HG03565 (cell line): ENCODE measurements around the gene IRF5.
"Not testable (repeated sequence)": the region's sequence is repeated elsewhere in the genome, so short reads cannot be mapped to it uniquely, and the experiment has no call there.

ENCODE experiments used
- ATAC-seq: cut with Tn5 transposase; IDR thresholded peaks from one replicate; pipeline ENCODE4 v1.9.1; 2021; ENCODE audit warnings: mild to moderate bottlenecking, moderate library complexity; ENCODE audit not compliant: unreplicated experiment

The IRF5 gene

GRCh38 chr7:128906001-128906765, 31.5 kb upstream of the IRF5 start:
- no peak for ATAC-seq

GRCh38 chr7:128906766-128907559, 30.8 kb upstream of the IRF5 start:
- ATAC-seq = no peak

GRCh38 chr7:128908750-128909624, 28.7 kb upstream of the IRF5 start:
- no peak for ATAC-seq

GRCh38 chr7:128909625-128910568, 27.8 kb upstream of the IRF5 start:
- ATAC-seq = no peak

GRCh38 chr7:128910569-128910945, 27.2 kb upstream of the IRF5 start, which contains the start of gene KCP:
Gene KCP (minus strand): TSS chr7:128910709. CDS start chr7:128910676, 33 bp downstream.
- ATAC-seq = no peak

GRCh38 chr7:128911423-128912031, 26.2 kb upstream of the IRF5 start:
- ATAC-seq = no peak

GRCh38 chr7:128912281-128912680, 25.4 kb upstream of the IRF5 start:
- ATAC-seq = no peak

- ATAC-seq = not testable (repeated sequence)
Observed at GRCh38 chr7:128912709-128913495, 24.8 kb upstream of the IRF5 start.

GRCh38 chr7:128913870-128914565, 23.7 kb upstream of the IRF5 start:
- no peak for ATAC-seq

GRCh38 chr7:128914566-128915151, 23.1 kb upstream of the IRF5 start:
- ATAC-seq = no peak

- ATAC-seq = no peak
Observed at GRCh38 chr7:128915271-128915819, 22.4 kb upstream of the IRF5 start.

- ATAC-seq = no peak
Observed at GRCh38 chr7:128915841-128916642, 21.7 kb upstream of the IRF5 start.

GRCh38 chr7:128916643-128916915, 21.1 kb upstream of the IRF5 start:
- no peak for ATAC-seq

GRCh38 chr7:128917122-128917521, 20.6 kb upstream of the IRF5 start:
- ATAC-seq = no peak

- ATAC-seq = no peak
Observed at GRCh38 chr7:128918016-128918665, 19.6 kb upstream of the IRF5 start.

- no peak for ATAC-seq
Observed at GRCh38 chr7:128919241-128919640, 18.5 kb upstream of the IRF5 start.
